ENCODE data around the gene BCDIN3D. TPM values are rescaled to one million over a fixed set of nuclear protein-coding genes. Genes with fewer than 3 reads are reported as not detected.
A peak's percentile ranks its signal among the peaks of the same experiment; 100 is the strongest.

BCDIN3D gene, protein sequence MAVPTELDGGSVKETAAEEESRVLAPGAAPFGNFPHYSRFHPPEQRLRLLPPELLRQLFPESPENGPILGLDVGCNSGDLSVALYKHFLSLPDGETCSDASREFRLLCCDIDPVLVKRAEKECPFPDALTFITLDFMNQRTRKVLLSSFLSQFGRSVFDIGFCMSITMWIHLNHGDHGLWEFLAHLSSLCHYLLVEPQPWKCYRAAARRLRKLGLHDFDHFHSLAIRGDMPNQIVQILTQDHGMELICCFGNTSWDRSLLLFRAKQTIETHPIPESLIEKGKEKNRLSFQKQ
- 4.2 and 5.3 TPM in 2 replicates for total RNA-seq
- long read RNA-seq, transcript BCDIN3D-201 (2 exons, 3,253 nt) = major isoform, 43 of 45 reads
- long read RNA-seq, partial matches to known transcripts = 0 of 45 reads
- long read RNA-seq, other reads (novel, unspliced or antisense) = 2 of 45 reads

- Mint-ChIP-seq H3K4me1 (ENCODE audit: unreplicated experiment) (peaks cover 23% of the 10 kb centered on the region), H3K27me3 (ENCODE audit: unreplicated experiment) (peaks cover 18% of the 10 kb centered on the region), H3K36me3 (ENCODE audit: unreplicated experiment) (no peaks in the 10 kb centered on the region), H3K4me3 (ENCODE audit: unreplicated experiment) (peak within 1 kb of the TSS; percentile 93), H3K27ac (ENCODE audit: unreplicated experiment) (peak within 1 kb of the TSS; percentile 96), H3K9me3 (ENCODE audit: unreplicated experiment) (no peaks in the 10 kb centered on the region)
- DNase-seq (ENCODE audit: extremely low spot score, unreplicated experiment) = peak; percentile 96
- no peak for TF ChIP-seq CTCF (IDR thresholded peaks at IDR 0.05)
These were observed at the start of gene BCDIN3D for GRCh38 chr12:49842519-49843352. Gene BCDIN3D, minus strand, starts transcription at chr12:49843106. Its CDS starts 19 bp downstream, at chr12:49843087.

GRCh38 chr12:49892084-49892731 is 49.3 kb upstream of the BCDIN3D start:
- Mint-ChIP-seq H3K4me1 (ENCODE audit: unreplicated experiment) (peaks cover 9% of the 10 kb centered on the region), H3K27me3 (ENCODE audit: unreplicated experiment) (peaks cover 23% of the 10 kb centered on the region), H3K27ac (ENCODE audit: unreplicated experiment) (no peak overlapping the region), H3K4me3 (ENCODE audit: unreplicated experiment) (no peak overlapping the region), H3K9me3 (ENCODE audit: unreplicated experiment) (no peaks in the 10 kb centered on the region), H3K36me3 (ENCODE audit: unreplicated experiment) (no peaks in the 10 kb centered on the region)
- TF ChIP-seq CTCF (IDR thresholded peaks at IDR 0.05) = no peak
- DNase-seq (ENCODE audit: extremely low spot score, unreplicated experiment) = no peak

DNA sequence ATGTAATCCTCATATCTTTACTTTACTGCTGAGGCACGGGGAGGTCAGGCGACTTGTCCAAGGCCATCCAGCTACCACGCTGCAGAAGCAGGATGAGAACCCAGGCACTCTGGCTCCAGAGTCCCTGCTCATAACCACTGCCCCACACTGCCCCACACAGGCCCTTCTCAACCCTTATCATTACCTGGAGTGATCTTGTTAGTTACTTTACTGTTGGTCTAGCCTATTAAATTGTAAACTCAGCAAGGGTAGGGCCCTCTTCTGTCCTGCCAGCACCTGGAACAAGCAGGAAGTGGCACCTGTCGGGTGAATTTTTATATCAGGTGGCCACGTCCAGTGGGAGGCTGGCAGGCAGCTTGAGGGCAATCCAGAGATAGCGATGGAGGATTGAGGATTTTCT is 48.6 kb upstream of the BCDIN3D start:
- no peak overlapping the region for H3K27ac Mint-ChIP-seq (ENCODE audit: unreplicated experiment)
- peaks cover 9% of the 10 kb centered on the region for H3K4me1 Mint-ChIP-seq (ENCODE audit: unreplicated experiment)
- H3K9me3 Mint-ChIP-seq (ENCODE audit: unreplicated experiment) = no peaks in the 10 kb centered on the region
- no peak for TF ChIP-seq CTCF (IDR thresholded peaks at IDR 0.05)
- no peaks in the 10 kb centered on the region for H3K36me3 Mint-ChIP-seq (ENCODE audit: unreplicated experiment)
- DNase-seq (ENCODE audit: extremely low spot score, unreplicated experiment) = no peak
- no peak overlapping the region for H3K4me3 Mint-ChIP-seq (ENCODE audit: unreplicated experiment)
- H3K27me3 Mint-ChIP-seq (ENCODE audit: unreplicated experiment) = peaks cover 28% of the 10 kb centered on the region

DNA sequence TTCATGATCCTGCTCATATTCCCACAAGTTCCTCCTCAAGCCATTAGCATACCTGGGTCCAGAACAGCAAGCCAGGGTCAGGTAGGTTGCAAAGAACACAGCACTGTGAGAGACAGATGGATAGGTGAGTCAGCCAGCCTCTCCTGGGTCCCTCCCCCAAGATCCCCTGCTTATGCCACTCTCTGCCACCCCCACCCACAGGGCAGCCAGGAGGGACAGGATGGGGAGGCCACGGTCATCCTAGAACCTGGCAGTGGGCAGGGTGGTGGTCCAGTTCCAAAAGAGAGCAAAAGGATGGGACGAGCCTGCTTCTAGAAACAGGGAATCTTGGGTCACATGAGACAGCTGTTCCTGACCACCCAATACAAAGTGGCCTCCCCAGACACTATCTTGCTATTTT is 48.1 kb upstream of the BCDIN3D start:
- H3K27ac Mint-ChIP-seq (ENCODE audit: unreplicated experiment) = no peak overlapping the region
- H3K27me3 Mint-ChIP-seq (ENCODE audit: unreplicated experiment) = peaks cover 30% of the 10 kb centered on the region
- no peak for TF ChIP-seq CTCF (IDR thresholded peaks at IDR 0.05)
- H3K4me3 Mint-ChIP-seq (ENCODE audit: unreplicated experiment) = no peak overlapping the region
- peaks cover 9% of the 10 kb centered on the region for H3K4me1 Mint-ChIP-seq (ENCODE audit: unreplicated experiment)
- no peaks in the 10 kb centered on the region for H3K36me3 Mint-ChIP-seq (ENCODE audit: unreplicated experiment)
- DNase-seq (ENCODE audit: extremely low spot score, unreplicated experiment) = no peak
- no peaks in the 10 kb centered on the region for H3K9me3 Mint-ChIP-seq (ENCODE audit: unreplicated experiment)
